ENCODE data around the gene ATXN3L. TPM values are rescaled to one million over a fixed set of nuclear protein-coding genes. Genes with fewer than 3 reads are reported as not detected.

ATXN3L gene
- total RNA-seq, 2 donors from 2014 or later, result not detected

- Histone ChIP-seq H3K27me3 (ENCODE audit: control insufficient read depth, insufficient read depth, low read length, poor library complexity, severe bottlenecking) (no peaks in the 10 kb centered on the region), H3K9ac (ENCODE audit: extremely low read depth, low read length, poor library complexity, severe bottlenecking) (no peak overlapping the region), H3K9me3 (ENCODE audit: control insufficient read depth, low read length) (peaks cover 3% of the 10 kb centered on the region), H3K27ac (ENCODE audit: low read depth, low read length) (no peak overlapping the region), H3K4me1 (ENCODE audit: control insufficient read depth, insufficient read depth, low read length) (no peaks in the 10 kb centered on the region), H3K36me3 (ENCODE audit: control insufficient read depth, insufficient read depth, low read length) (no peaks in the 10 kb centered on the region), H3K4me3 (ENCODE audit: low read length) (no peak overlapping the region)
- Mint-ChIP-seq H3K27me3 (ENCODE audit: insufficient read depth) (no peaks in the 10 kb centered on the region), H3K4me1 (no peaks in the 10 kb centered on the region), H3K9me3 (peaks cover 50% of the 10 kb centered on the region), H3K27ac (no peak overlapping the region), H3K4me3 (no peak overlapping the region), H3K36me3 (ENCODE audit: low read depth) (no peaks in the 10 kb centered on the region)
- 60% methylated on average over 1 of the region's 1 CpG; no CpG with 5 or more reads in 1 of the 2 experiments for WGBS, 2 experiments (ENCODE audit: insufficient coverage in 1 of 2, insufficient read length in 1 of 2)
- DNase-seq, result no peak
- no peak for TF ChIP-seq CTCF (conservative IDR thresholded peaks at IDR 0.05)
These were observed 42.9 kb downstream of the ATXN3L start for GRCh38 chrX:13276991-13277390.

- Histone ChIP-seq H3K36me3 (ENCODE audit: control insufficient read depth, insufficient read depth, low read length) (no peaks in the 10 kb centered on the region), H3K9ac (ENCODE audit: extremely low read depth, low read length, poor library complexity, severe bottlenecking) (no peak overlapping the region), H3K9me3 (ENCODE audit: control insufficient read depth, low read length) (no peaks in the 10 kb centered on the region), H3K4me1 (ENCODE audit: control insufficient read depth, insufficient read depth, low read length) (no peaks in the 10 kb centered on the region), H3K27ac (ENCODE audit: low read depth, low read length) (no peak overlapping the region), H3K4me3 (ENCODE audit: low read length) (no peak overlapping the region), H3K27me3 (ENCODE audit: control insufficient read depth, insufficient read depth, low read length, poor library complexity, severe bottlenecking) (no peaks in the 10 kb centered on the region)
- Mint-ChIP-seq H3K27ac (no peak overlapping the region), H3K4me3 (no peak overlapping the region), H3K4me1 (no peaks in the 10 kb centered on the region), H3K27me3 (ENCODE audit: insufficient read depth) (no peaks in the 10 kb centered on the region), H3K36me3 (ENCODE audit: low read depth) (no peaks in the 10 kb centered on the region), H3K9me3 (peaks cover 35% of the 10 kb centered on the region)
- DNase-seq, result no peak
- no peak for TF ChIP-seq CTCF (conservative IDR thresholded peaks at IDR 0.05)
- 100% methylated on average over 1 of the region's 1 CpG; no CpG with 5 or more reads in 1 of the 2 experiments for WGBS, 2 experiments (ENCODE audit: insufficient coverage in 1 of 2, insufficient read length in 1 of 2)
These were observed 44.8 kb downstream of the ATXN3L start for GRCh38 chrX:13275031-13275430.

- Mint-ChIP-seq H3K27me3 (ENCODE audit: insufficient read depth) (no peaks in the 10 kb centered on the region), H3K27ac (no peak overlapping the region), H3K4me3 (no peak overlapping the region), H3K9me3 (peaks cover 20% of the 10 kb centered on the region), H3K36me3 (ENCODE audit: low read depth) (no peaks in the 10 kb centered on the region), H3K4me1 (no peaks in the 10 kb centered on the region)
- DNase-seq, result no peak
- Histone ChIP-seq H3K4me3 (ENCODE audit: low read length) (no peak overlapping the region), H3K4me1 (ENCODE audit: control insufficient read depth, insufficient read depth, low read length) (no peaks in the 10 kb centered on the region), H3K27me3 (ENCODE audit: control insufficient read depth, insufficient read depth, low read length, poor library complexity, severe bottlenecking) (no peaks in the 10 kb centered on the region), H3K9ac (ENCODE audit: extremely low read depth, low read length, poor library complexity, severe bottlenecking) (no peak overlapping the region), H3K9me3 (ENCODE audit: control insufficient read depth, low read length) (no peaks in the 10 kb centered on the region), H3K36me3 (ENCODE audit: control insufficient read depth, insufficient read depth, low read length) (no peaks in the 10 kb centered on the region), H3K27ac (ENCODE audit: low read depth, low read length) (no peak overlapping the region)
- no peak for TF ChIP-seq CTCF (conservative IDR thresholded peaks at IDR 0.05)
- 98% methylated on average over 3 of the region's 3 CpGs; no CpG with 5 or more reads in 1 of the 2 experiments for WGBS, 2 experiments (ENCODE audit: insufficient coverage in 1 of 2, insufficient read length in 1 of 2)
These were observed 47.4 kb downstream of the ATXN3L start for GRCh38 chrX:13272426-13272825.
